Measurements from ENCODE around the gene ASB1.

The ASB1 gene

GRCh38 chr2:238409341-238410199 lies 17.2 kb upstream of the ASB1 start:
- no peak for DNase-seq (ENCODE audit: low read depth)
- H3K4me3 ChIP-seq (ENCODE audit: low read depth, low read length) = no peak overlapping the region
- TF ChIP-seq CTCF (IDR thresholded peaks at IDR 0.05; ENCODE audit: insufficient read depth, low read depth, low read length, missing control alignments) = no peak

- H3K4me3 ChIP-seq (ENCODE audit: low read depth, low read length) = no peak overlapping the region
- TF ChIP-seq CTCF (IDR thresholded peaks at IDR 0.05; ENCODE audit: insufficient read depth, low read depth, low read length, missing control alignments) = no peak
- no peak for DNase-seq (ENCODE audit: low read depth)
These were observed 14.5 kb upstream of the ASB1 start for GRCh38 chr2:238412067-238412767.

- DNase-seq (ENCODE audit: low read depth) = no peak
- H3K4me3 ChIP-seq (ENCODE audit: low read depth, low read length) = no peak overlapping the region
- TF ChIP-seq CTCF (IDR thresholded peaks at IDR 0.05; ENCODE audit: insufficient read depth, low read depth, low read length, missing control alignments) = no peak
These were observed 13.4 kb upstream of the ASB1 start for GRCh38 chr2:238413368-238413767.

- no peak for TF ChIP-seq CTCF (IDR thresholded peaks at IDR 0.05; ENCODE audit: insufficient read depth, low read depth, low read length, missing control alignments)
- DNase-seq (ENCODE audit: low read depth) = peak; percentile 22
- no peak overlapping the region for H3K4me3 ChIP-seq (ENCODE audit: low read depth, low read length)
These were observed 11.5 kb upstream of the ASB1 start for GRCh38 chr2:238415036-238415764.

GRCh38 chr2:238415893-238416292 lies 10.8 kb upstream of the ASB1 start:
- TF ChIP-seq CTCF (IDR thresholded peaks at IDR 0.05; ENCODE audit: insufficient read depth, low read depth, low read length, missing control alignments) = no peak

GRCh38 chr2:238418196-238418998 lies 8.3 kb upstream of the ASB1 start:
- H3K4me3 ChIP-seq (ENCODE audit: low read depth, low read length) = no peak overlapping the region
- no peak for TF ChIP-seq CTCF (IDR thresholded peaks at IDR 0.05; ENCODE audit: insufficient read depth, low read depth, low read length, missing control alignments)
- no peak for DNase-seq (ENCODE audit: low read depth)

More at GRCh38 chr2:238415893-238416292, 10.8 kb upstream of the ASB1 start:
- H3K4me3 ChIP-seq (ENCODE audit: low read depth, low read length) = no peak overlapping the region
- DNase-seq (ENCODE audit: low read depth) = no peak
